HL-60 (cell line): ENCODE results near the gene CSMD2.

Source experiments
- DNase-seq, 2 experiments: peaks; one replicate each; pipeline ENCODE4 v3.0.0-alpha.2; 2010 to 2020; ENCODE audit warnings: low read depth in 1 of 2, low spot score in 1 of 2
- H3K27ac ChIP-seq: fragments of 250-450 bp; sonication (Bioruptor Pico); replicated peaks from 2 replicates; pipeline ENCODE4 v1.5.1; 2020; ENCODE audit warnings: mild to moderate bottlenecking, moderate library complexity
- H3K27me3 ChIP-seq: fragments of 250-450 bp; sonication (Bioruptor Pico); 2 replicates; pipeline ENCODE4 v1.5.1; 2021; ENCODE audit warnings: mild to moderate bottlenecking, moderate library complexity; ENCODE audit not compliant: insufficient read depth, poor library complexity, severe bottlenecking
- H3K4me3 ChIP-seq: replicated peaks from 2 replicates; pipeline ENCODE4 v1.5.1; 2011; ENCODE audit warnings: mild to moderate bottlenecking, control low read depth, low read length; ENCODE audit not compliant: insufficient read depth
- GABPA ChIP-seq: IDR thresholded peaks from 2 replicates; pipeline ENCODE4 v1.6.1; 2012; ENCODE audit warnings: low read depth
- POLR2AphosphoS5 ChIP-seq: IDR thresholded peaks from 2 replicates; pipeline ENCODE4 v1.6.1; 2012; ENCODE audit warnings: low read depth
- SPI1 ChIP-seq: IDR thresholded peaks from 2 replicates; pipeline ENCODE4 v1.6.1; 2012; ENCODE audit warnings: low read depth, mild to moderate bottlenecking, borderline replicate concordance
- TF ChIP-seq, protein P1 (sequence below): IDR thresholded peaks from 2 replicates; pipeline ENCODE4 v1.6.1; 2012; ENCODE audit warnings: low read depth; ENCODE audit not compliant: insufficient replicate concordance
- TF ChIP-seq, protein P2 (sequence below): IDR thresholded peaks from one replicate; pipeline ENCODE4 v1.5.1; 2011; ENCODE audit warnings: low read length, control low read depth, inconsistent platforms; ENCODE audit not compliant: insufficient read depth

Gene CSMD2

DNA sequence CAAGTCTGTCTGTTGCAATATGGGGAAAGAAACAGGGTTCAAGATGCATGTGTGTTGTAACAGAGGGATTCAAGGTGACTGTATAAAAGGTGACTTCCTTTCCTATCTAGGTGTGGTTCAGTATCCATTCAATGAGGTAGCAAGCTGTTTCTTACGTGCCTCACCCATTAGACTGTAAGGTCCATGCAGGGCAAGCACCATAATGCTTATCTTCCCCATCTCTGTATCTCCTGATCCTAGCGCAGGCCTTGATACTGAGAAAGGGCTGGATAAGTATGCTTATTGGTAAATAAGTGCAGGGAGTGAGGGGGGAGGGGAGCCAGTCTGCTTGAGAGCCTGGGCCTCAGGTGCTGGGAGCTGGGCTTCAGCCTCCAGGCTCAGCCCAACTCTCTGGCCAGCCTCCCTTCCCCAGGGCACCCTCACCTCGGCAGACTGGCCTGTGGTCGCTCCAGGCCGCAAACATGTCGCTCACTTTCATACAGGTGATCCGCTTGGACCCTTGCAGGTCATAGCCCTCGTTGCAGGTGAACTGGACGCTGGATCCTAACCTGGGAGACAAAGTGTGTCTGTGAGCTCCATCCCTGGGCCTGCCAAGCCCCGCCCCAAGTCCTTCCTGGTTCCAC is 345.6 kb downstream of the CSMD2 start:
- Histone ChIP-seq H3K27me3 (peaks cover 6% of the 10 kb centered on the region), H3K27ac (no peak overlapping the region), H3K4me3 (no peak overlapping the region)
- TF ChIP-seq POLR2AphosphoS5: no peak
- DNase-seq: no peak

DNA sequence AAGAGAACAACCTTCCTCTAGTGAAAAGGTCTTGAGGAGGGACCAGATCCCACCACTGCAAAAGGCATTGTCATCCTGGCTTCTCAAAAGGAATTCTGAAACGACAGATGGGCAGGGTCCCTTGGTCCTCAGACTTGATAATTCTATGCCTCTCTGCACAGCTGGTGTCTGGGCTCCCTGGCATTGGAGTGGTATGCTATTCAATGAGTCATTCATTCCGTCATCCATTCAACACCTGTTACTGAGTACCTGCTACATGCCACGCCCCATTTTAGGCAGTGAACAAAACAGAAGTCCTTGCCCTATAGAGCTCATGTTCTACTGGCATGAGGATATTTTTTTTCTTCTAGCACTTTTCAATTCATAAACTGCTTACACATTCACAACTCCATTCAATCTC is 347.0 kb downstream of the CSMD2 start:
- Histone ChIP-seq H3K4me3 (no peak overlapping the region), H3K27ac (no peak overlapping the region), H3K27me3 (peaks cover 6% of the 10 kb centered on the region)
- DNase-seq: no peak
- TF ChIP-seq SPI1: no peak
- TF ChIP-seq, protein P1, sequence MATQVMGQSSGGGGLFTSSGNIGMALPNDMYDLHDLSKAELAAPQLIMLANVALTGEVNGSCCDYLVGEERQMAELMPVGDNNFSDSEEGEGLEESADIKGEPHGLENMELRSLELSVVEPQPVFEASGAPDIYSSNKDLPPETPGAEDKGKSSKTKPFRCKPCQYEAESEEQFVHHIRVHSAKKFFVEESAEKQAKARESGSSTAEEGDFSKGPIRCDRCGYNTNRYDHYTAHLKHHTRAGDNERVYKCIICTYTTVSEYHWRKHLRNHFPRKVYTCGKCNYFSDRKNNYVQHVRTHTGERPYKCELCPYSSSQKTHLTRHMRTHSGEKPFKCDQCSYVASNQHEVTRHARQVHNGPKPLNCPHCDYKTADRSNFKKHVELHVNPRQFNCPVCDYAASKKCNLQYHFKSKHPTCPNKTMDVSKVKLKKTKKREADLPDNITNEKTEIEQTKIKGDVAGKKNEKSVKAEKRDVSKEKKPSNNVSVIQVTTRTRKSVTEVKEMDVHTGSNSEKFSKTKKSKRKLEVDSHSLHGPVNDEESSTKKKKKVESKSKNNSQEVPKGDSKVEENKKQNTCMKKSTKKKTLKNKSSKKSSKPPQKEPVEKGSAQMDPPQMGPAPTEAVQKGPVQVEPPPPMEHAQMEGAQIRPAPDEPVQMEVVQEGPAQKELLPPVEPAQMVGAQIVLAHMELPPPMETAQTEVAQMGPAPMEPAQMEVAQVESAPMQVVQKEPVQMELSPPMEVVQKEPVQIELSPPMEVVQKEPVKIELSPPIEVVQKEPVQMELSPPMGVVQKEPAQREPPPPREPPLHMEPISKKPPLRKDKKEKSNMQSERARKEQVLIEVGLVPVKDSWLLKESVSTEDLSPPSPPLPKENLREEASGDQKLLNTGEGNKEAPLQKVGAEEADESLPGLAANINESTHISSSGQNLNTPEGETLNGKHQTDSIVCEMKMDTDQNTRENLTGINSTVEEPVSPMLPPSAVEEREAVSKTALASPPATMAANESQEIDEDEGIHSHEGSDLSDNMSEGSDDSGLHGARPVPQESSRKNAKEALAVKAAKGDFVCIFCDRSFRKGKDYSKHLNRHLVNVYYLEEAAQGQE: no peak

DNA sequence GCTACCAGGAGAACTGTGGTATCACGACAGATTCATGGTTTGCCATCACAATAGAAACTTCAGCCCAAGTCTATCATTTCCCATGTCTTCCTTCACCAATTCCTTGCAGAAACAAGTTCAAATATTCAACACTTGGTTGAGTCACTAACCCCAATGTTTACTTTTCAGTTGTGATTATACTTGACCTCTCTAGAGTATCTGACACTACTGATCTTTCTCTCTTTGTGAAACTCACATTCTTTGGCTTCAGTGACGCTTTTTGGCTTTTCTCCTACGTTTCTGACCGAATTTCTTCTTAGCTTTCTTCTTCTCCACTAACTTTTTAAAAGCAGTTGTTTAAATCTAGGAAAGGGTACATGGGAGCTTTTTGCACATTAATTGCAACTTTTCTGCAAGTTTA is 350.0 kb downstream of the CSMD2 start:
- no peak overlapping the region for H3K27ac ChIP-seq
- TF ChIP-seq GABPA (no peak), POLR2AphosphoS5 (no peak), SPI1 (no peak)
- TF ChIP-seq, protein P2, sequence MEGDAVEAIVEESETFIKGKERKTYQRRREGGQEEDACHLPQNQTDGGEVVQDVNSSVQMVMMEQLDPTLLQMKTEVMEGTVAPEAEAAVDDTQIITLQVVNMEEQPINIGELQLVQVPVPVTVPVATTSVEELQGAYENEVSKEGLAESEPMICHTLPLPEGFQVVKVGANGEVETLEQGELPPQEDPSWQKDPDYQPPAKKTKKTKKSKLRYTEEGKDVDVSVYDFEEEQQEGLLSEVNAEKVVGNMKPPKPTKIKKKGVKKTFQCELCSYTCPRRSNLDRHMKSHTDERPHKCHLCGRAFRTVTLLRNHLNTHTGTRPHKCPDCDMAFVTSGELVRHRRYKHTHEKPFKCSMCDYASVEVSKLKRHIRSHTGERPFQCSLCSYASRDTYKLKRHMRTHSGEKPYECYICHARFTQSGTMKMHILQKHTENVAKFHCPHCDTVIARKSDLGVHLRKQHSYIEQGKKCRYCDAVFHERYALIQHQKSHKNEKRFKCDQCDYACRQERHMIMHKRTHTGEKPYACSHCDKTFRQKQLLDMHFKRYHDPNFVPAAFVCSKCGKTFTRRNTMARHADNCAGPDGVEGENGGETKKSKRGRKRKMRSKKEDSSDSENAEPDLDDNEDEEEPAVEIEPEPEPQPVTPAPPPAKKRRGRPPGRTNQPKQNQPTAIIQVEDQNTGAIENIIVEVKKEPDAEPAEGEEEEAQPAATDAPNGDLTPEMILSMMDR: no peak
- TF ChIP-seq, protein P1: no peak
- H3K4me3 ChIP-seq: no peak overlapping the region
- DNase-seq: no peak
- H3K27me3 ChIP-seq: peaks cover 6% of the 10 kb centered on the region

DNA sequence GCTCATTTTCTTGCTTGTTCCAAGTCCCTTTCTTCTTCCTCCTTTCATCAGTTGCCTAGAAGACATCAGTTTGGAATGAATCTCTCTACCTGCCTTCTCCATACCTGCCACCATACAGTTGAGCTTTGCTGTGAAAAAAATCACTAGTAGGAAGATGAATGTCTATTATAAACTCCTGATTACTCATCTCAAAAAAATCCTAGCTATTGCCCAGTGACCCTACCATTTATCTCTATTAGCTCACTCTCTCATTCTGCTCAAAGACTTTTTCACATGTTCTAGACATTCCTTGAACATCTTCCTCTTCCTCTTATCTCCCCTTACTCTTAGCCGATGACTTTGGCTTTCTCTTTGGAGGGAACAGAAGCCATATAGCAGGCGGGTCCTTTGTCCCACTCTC is 350.9 kb downstream of the CSMD2 start:
- TF ChIP-seq, protein P2: no peak
- no peak for TF ChIP-seq GABPA
- TF ChIP-seq, protein P1: no peak
- no peak for TF ChIP-seq SPI1
- no peak for TF ChIP-seq POLR2AphosphoS5
- no peak for DNase-seq
- Histone ChIP-seq H3K4me3 (no peak overlapping the region), H3K27me3 (peaks cover 6% of the 10 kb centered on the region), H3K27ac (no peak overlapping the region)
